ENCODE results near the gene NBAS. TPM values are rescaled to one million over a fixed set of nuclear protein-coding genes. Genes with fewer than 3 reads are reported as not detected.

NBAS gene
- polyA plus RNA-seq, 6 donors from 2014 or later: 5.4 to 16.4 (median 12.7) TPM

DNA sequence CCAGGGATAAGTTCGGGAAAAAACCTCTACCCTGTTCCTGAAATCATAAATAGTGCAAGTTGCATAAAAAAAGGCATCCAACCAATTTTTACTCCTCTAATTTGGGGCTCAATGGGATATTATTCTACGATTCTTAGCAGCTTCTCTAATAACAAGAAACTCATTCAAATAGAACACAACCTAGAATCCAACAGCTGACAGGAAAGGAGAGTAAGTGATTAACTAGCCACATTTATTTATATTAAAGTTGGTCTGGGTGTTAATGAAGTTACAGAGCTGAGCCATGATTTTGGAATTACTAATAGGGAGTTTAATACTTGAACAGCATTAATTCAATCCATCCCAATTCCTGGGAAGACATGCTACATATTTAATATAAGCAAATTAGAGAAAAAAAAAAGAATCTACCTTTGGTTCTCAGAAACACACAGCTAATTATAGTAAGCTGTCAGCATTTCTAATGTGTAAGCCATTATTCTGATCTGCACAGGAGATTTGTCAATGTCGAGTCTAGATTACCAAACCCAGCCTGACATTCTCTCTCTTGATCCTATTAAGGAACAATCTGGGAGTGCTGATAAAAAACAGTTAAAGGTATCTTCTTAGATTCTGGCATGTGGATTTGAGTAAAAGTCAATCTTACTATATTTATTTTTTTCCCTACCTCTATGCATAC, 267.7 kb downstream of the NBAS start:
- H3K4me1 Mint-ChIP-seq: no peaks in the 10 kb centered on the region
- no peak overlapping the region for H3K4me3 Mint-ChIP-seq
- no peaks in the 10 kb centered on the region for H3K9me3 Mint-ChIP-seq
- no peak for DNase-seq
- no peaks in the 10 kb centered on the region for H3K27me3 Mint-ChIP-seq
- no peak overlapping the region for H3K27ac Mint-ChIP-seq
- no peak for ATAC-seq (ENCODE audit: low read depth in 2 of 2)
- H3K36me3 Mint-ChIP-seq: peaks cover 10 to 34% of the 10 kb centered on the region in 2 donors

DNA sequence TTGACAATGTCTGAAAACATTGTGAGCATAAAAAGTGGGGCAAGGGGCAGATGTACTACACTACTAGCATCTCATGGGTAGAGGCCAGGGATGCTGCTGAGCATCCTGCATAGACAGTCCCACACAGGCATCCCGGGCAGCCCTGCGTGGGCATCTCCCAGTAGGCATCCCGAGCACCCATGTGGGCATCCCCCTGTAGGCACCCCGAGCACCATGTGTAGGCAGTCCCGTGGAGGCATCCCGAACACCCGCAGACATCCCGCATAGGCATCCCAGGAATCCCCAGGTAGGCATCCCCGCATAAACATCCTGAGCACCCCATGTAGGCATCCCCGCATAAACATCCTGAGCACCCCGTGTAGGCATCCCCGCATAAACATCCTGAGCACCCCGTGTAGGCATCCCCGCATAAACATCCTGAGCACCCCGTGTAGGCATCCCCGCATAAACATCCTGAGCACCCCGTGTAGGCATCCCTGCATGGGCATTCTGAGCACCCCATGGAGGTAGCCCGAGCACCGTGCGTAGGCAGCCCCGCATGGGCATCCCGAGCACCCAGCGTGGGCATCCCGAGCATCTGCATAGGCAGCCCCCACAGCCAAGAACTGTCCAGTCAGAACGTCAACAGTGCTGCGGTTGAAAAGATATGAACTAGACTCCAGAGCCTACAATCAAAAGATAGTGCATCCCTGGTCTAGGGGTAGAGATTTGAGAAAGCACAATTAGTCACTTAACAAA, 273.5 kb downstream of the NBAS start:
- ATAC-seq (ENCODE audit: low read depth in 2 of 2): no peak
- DNase-seq: no peak
- Mint-ChIP-seq H3K27ac (no peak overlapping the region), H3K4me1 (no peaks in the 10 kb centered on the region), H3K36me3 (peaks cover 39 to 48% of the 10 kb centered on the region in 2 donors), H3K27me3 (no peaks in the 10 kb centered on the region), H3K4me3 (no peak overlapping the region), H3K9me3 (no peaks in the 10 kb centered on the region)

DNA sequence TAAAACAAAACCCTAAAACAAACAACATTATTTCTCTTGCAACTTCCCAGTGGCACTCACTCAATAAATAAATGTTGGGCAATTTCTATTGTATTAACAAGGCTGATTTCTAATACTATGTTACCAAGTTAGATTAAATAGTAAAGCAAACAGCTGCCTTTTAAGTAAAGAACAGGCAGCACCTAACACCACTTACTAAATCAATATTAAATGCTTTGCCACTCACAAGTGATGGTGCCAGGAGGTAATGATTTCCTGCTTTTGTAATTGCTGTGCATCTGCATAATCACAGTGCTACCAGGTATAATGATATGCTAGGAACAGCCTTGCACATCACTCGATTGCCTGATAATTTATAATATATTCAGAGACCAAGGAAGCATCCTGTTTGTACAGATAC, 276.5 kb downstream of the NBAS start:
- Mint-ChIP-seq H3K9me3 (no peaks in the 10 kb centered on the region), H3K36me3 (peaks cover 27 to 48% of the 10 kb centered on the region in 2 donors), H3K27me3 (no peaks in the 10 kb centered on the region), H3K4me1 (no peaks in the 10 kb centered on the region), H3K27ac (no peak overlapping the region), H3K4me3 (no peak overlapping the region)
- ATAC-seq (ENCODE audit: low read depth in 2 of 2) (no peak), DNase-seq (no peak)

DNA sequence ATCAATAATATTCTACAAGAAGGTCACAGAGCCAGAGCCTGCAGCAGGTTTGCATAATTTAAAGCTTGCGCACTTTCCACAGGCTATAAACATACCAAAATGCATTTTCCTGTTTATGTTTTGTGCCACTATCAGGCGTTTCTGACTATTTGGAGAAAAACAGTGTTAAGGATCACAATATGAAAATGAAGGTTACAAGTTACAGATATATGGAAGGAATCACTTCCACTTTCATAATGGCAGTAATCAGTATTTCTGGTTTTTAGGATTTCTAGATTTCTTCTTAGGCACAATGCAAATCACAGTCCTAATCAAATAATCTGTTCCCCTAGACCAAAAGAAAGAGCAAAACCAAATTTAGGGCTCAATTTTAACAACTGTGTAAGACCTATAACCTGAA, 279.5 kb downstream of the NBAS start:
- ATAC-seq (ENCODE audit: low read depth in 2 of 2) (no peak), DNase-seq (no peak)
- H3K4me3 Mint-ChIP-seq: no peak overlapping the region
- no peaks in the 10 kb centered on the region for H3K9me3 Mint-ChIP-seq
- H3K27ac Mint-ChIP-seq: no peak overlapping the region
- H3K36me3 Mint-ChIP-seq: peaks cover 29 to 34% of the 10 kb centered on the region in 2 donors
- H3K4me1 Mint-ChIP-seq: no peaks in the 10 kb centered on the region
- H3K27me3 Mint-ChIP-seq: no peaks in the 10 kb centered on the region

DNA sequence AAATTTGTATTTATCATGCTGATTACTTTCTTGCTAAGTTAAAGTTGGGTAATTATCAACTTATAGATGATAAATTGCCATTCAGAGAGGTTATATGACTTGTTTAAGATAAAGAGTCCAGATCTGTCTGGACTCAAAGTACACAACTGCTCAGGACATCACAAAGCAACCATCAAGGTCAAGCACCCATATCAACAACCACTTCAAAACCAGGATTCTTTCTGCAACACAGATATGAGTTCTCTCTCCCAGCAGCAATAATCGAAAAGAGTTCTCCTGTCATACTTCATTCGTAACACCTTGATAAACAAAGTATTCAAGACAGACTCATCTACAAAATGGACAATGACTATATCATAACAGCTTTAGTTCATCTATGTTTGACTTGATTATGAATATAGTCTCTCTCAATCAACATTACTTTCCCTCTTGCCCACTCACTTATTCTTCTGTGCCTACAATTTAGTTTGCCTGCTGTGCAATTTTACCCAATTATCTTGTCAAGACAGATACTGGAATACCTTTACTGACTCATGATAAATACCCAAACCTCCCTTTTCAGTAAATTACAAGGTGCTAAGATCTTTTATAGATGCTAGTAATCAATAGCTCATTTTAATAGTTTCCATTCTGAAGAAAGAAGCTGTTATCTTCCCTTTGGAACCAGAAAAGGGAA, 281.8 kb downstream of the NBAS start:
- Mint-ChIP-seq H3K4me3 (no peak overlapping the region), H3K4me1 (no peaks in the 10 kb centered on the region), H3K36me3 (peaks cover 20 to 29% of the 10 kb centered on the region in 2 donors), H3K9me3 (no peaks in the 10 kb centered on the region), H3K27ac (peak overlapping the region in 1 of 6 donors; percentile 41), H3K27me3 (no peaks in the 10 kb centered on the region)
- DNase-seq: no peak
- no peak for ATAC-seq (ENCODE audit: low read depth in 2 of 2)

DNA sequence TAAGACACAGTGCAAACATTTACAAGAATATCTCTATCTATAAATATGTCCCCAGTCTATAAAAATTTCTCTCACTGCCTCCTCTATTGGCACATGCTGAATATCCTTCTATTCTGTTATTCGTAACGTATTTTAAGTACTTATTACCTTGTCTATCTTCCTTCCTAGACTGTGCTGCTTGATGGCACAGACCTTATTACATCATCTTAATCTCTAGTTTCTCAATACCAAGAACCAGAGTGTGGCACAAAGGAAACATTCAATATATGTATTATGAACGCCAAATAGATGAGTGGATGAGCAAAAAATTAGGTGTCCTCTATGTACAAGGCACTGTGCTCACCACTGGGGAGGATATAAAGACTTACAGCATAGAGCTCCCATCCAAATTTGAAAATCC, 282.8 kb downstream of the NBAS start:
- DNase-seq (no peak), ATAC-seq (ENCODE audit: low read depth in 2 of 2) (no peak)
- Mint-ChIP-seq H3K4me1 (no peaks in the 10 kb centered on the region), H3K27ac (no peak overlapping the region), H3K4me3 (no peak overlapping the region), H3K27me3 (no peaks in the 10 kb centered on the region), H3K36me3 (peaks cover 22 to 31% of the 10 kb centered on the region in 2 donors), H3K9me3 (no peaks in the 10 kb centered on the region)

DNA sequence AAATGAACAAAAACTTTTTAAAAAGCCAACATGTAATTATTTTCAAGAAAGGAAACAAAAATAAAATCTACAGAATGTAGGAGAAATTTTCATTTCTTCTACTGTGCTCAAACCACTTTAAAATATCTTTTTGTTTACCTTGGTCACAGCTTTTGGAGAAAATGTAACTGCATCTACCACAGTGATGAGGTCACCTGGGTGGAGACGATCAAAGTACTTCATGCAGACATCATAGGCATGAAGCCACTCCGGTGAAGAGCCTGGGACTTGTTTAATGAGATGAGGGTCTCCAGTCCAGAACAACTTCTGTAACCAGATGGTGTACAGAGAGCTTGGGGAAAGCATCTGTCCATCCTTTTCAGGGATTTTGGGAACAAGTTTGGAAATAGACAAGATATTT, 285.8 kb downstream of the NBAS start:
- Mint-ChIP-seq H3K27ac (no peak overlapping the region), H3K4me3 (no peak overlapping the region), H3K9me3 (no peaks in the 10 kb centered on the region), H3K36me3 (peaks cover 26 to 39% of the 10 kb centered on the region in 2 donors), H3K27me3 (no peaks in the 10 kb centered on the region), H3K4me1 (no peaks in the 10 kb centered on the region)
- ATAC-seq (ENCODE audit: low read depth in 2 of 2) (no peak), DNase-seq (no peak)

DNA sequence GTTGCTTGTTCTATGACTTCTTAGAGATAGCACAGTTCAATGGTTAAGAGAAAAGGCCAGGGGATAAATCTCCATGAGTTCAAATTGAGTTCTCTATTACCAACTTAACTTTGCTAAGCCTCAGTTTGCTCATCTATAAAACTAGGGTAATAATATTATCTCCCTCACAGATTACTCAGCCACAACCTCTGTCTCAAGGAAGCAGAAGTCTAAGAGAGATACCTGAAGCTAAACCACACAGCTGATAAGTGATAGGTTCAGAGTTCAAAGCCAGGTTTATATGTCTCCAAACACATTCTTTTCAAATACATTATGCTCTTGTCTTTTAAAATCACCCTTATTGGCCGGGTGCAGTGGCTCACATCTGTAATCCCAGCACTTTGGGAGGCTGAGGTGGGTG, 287.7 kb downstream of the NBAS start:
- no peak for DNase-seq
- no peaks in the 10 kb centered on the region for H3K9me3 Mint-ChIP-seq
- ATAC-seq (ENCODE audit: low read depth in 2 of 2): no peak
- peaks cover 26 to 28% of the 10 kb centered on the region in 2 donors for H3K36me3 Mint-ChIP-seq
- no peak overlapping the region for H3K4me3 Mint-ChIP-seq
- H3K27me3 Mint-ChIP-seq: no peaks in the 10 kb centered on the region
- H3K27ac Mint-ChIP-seq: no peak overlapping the region
- no peaks in the 10 kb centered on the region for H3K4me1 Mint-ChIP-seq

DNA sequence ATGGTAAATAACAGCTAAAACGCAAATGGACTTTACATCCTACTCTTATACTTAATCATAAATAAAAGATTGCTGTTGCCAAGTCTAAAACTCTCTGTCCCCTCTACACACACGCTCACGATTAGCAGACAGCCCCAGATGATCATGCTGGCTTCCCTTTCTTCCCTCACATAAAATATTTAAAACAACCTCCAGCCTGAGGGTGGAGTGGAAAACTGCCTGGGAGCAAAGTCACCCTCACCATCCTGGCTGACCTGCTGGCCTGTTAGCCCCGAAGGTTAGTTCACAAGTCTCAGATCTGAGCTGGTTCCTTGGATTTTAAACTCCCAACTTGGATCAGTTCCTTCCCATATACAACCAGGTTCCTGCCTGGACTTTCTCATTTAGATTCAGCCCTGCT, 288.2 kb downstream of the NBAS start:
- Mint-ChIP-seq H3K4me3 (no peak overlapping the region), H3K27ac (peak overlapping the region in 1 of 6 donors; percentile 81), H3K9me3 (no peaks in the 10 kb centered on the region), H3K4me1 (no peaks in the 10 kb centered on the region), H3K36me3 (peaks cover 26 to 28% of the 10 kb centered on the region in 2 donors), H3K27me3 (no peaks in the 10 kb centered on the region)
- ATAC-seq (ENCODE audit: low read depth in 2 of 2) (no peak), DNase-seq (no peak)

DNA sequence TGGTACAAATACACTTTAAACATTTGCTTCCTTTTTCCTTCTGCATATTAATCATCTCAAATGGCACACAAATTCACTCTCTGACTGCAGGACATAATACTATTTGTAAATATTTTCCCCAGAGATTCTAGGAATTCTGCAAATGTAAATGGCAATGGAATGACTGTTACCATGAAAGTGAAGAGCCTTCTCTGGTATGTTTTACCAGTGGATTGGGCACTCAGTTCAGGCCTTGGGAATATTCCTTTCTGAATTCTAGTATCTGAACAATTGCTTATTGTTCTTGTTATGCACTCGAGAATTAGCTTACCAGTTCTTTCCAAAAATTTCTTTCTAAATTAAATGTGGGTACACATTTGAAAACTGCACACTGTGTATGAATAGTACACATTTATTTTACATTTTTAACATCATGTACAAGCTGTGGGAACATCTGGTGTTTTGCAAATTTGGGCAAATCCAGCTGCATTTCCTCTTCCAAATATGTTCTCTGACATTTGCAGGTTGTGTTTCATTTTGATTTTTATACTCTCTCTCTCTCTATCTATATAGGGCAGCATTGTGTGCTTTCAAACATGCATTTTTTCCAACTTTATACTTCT, 289.1 kb downstream of the NBAS start:
- Mint-ChIP-seq H3K4me3 (no peak overlapping the region), H3K36me3 (peaks cover 26 to 30% of the 10 kb centered on the region in 2 donors), H3K27ac (no peak overlapping the region), H3K9me3 (no peaks in the 10 kb centered on the region), H3K27me3 (no peaks in the 10 kb centered on the region), H3K4me1 (no peaks in the 10 kb centered on the region)
- DNase-seq (no peak), ATAC-seq (ENCODE audit: low read depth in 2 of 2) (no peak)

DNA sequence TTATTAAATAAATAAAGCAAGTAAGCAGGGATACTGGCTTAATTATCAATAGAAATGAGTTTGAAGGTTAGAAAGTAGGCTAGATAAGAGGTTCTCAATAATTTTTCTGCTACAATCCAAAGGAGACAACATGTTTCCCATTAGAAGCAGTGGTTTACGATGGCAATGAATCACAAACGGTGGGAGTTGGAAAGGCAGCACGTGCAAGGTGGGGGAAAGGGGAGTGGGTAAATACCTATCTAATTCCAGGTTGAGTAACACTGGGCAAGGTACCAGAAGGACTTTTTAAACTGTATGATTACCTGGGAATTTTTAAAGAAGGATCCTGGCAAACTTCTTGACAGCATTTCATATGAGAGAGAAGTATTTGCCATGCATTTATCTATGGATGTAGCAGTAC, 289.9 kb downstream of the NBAS start:
- Mint-ChIP-seq H3K4me1 (no peaks in the 10 kb centered on the region), H3K9me3 (no peaks in the 10 kb centered on the region), H3K36me3 (peaks cover 26 to 36% of the 10 kb centered on the region in 2 donors), H3K27me3 (no peaks in the 10 kb centered on the region), H3K4me3 (no peak overlapping the region), H3K27ac (no peak overlapping the region)
- ATAC-seq (ENCODE audit: low read depth in 2 of 2) (no peak), DNase-seq (no peak)

DNA sequence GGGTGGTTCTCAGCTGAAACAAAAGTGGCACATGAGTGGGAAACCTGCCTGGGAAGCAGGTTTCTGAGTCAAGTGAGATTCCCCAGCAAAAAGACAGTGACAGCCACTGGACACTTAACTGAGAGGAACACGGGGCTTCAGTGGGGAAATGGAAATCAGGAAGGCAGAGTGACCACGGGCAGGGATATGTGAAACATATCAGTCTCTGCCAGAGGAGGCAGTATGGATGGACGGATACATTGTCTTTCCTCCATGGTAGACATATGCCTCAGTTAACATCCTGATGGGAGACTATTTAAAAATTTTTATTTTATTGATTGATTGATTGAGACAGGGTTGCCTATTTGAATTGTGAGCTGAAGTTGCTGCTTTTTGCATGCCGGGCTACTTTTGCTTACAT, 292.1 kb downstream of the NBAS start:
- Mint-ChIP-seq H3K36me3 (peaks cover 24 to 36% of the 10 kb centered on the region in 2 donors), H3K27ac (peak overlapping the region in 2 of 6 donors; percentile 29 to 59), H3K4me1 (no peaks in the 10 kb centered on the region), H3K27me3 (no peaks in the 10 kb centered on the region), H3K9me3 (no peaks in the 10 kb centered on the region), H3K4me3 (no peak overlapping the region)
- DNase-seq: no peak
- no peak for ATAC-seq (ENCODE audit: low read depth in 2 of 2)

DNA sequence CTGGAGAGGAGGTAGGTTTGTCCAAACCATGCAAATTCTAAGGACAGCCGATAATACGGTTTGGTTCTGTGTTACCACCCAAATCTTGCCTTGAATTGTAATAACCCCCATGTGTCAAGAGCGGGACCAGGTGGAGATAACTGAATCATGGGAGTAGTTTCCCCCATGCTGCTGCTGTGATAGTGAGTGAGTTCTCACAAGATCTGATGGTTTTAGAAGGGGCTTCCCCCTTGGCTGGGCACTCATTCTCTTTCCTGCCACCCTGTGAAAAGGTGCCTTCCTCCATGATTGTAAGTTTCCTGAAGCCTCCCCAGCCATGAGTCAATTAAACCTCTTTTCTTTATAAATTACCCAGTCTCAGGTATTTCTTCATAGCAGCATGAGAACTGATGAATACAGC, 295.2 kb downstream of the NBAS start:
- no peak for DNase-seq
- Mint-ChIP-seq H3K27ac (no peak overlapping the region), H3K4me3 (no peak overlapping the region), H3K4me1 (no peaks in the 10 kb centered on the region), H3K36me3 (peaks cover 21 to 53% of the 10 kb centered on the region in 2 donors), H3K9me3 (no peaks in the 10 kb centered on the region), H3K27me3 (no peaks in the 10 kb centered on the region)
- ATAC-seq (ENCODE audit: low read depth in 2 of 2): no peak
